KOPT-K1 (cell line): ENCODE data around the gene CDX1.

Experiments used
- H3K27ac ChIP-seq: fragments of 200-600 bp; sonication (generic); 2 replicates; pipeline ENCODE4 v1.5.1; 2016; ENCODE audit warnings: antibody characterized with exemption, mild to moderate bottlenecking, low read depth, low read length; ENCODE audit not compliant: poor library complexity, severe bottlenecking
- H3K36me3 ChIP-seq: fragments of 200-600 bp; sonication (generic); 2 replicates; pipeline ENCODE4 v1.5.1; 2017; ENCODE audit warnings: antibody characterized with exemption, mild to moderate bottlenecking, low read length, moderate library complexity; ENCODE audit not compliant: insufficient read depth
- H3K9me3 ChIP-seq: fragments of 200-600 bp; sonication (generic); 2 replicates; pipeline ENCODE4 v1.5.1; 2017; ENCODE audit warnings: antibody characterized with exemption, low read length, mild to moderate bottlenecking; ENCODE audit not compliant: insufficient read depth, poor library complexity, severe bottlenecking

CDX1 gene

GRCh38 chr5:150166650-150167511 is at the start of gene CDX1:
CDX1 (plus strand) TSS chr5:150166778; CDS start chr5:150166877, 99 bp downstream.
- Histone ChIP-seq H3K36me3 (no peaks in the 10 kb centered on the region), H3K9me3 (no peaks in the 10 kb centered on the region), H3K27ac (no peak within 1 kb of the TSS)

DNA sequence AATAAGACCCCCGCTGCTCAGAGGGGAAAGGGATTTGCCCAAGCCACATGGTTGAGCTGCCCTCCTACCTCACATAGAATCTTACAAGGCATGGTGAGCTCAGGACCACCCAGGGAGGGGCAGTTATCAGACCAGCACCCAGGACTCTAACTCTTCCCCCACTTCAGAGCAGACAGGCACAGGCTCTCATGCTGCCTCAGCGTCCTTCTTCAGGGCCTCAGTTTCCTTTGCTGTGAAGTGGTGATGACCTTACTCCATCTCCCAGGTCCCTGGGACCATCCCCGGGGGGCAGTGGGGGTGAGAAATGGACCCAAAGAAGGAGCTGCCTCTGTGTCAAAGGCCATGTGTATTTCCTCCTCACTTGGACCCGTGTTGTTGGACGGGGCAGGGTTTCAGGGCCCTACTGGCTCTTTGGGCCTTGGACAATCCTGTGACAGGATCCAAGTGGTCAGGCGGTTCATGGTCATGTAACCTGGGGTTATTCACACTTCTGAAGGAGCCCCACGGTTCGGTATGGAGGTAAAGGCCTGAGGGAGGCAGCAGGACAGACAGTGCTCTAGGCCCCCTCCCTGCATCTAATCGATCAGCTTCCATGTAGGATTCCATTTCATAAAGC is 48.5 kb upstream of the CDX1 start:
- no peak overlapping the region for H3K27ac ChIP-seq
- H3K9me3 ChIP-seq = no peaks in the 10 kb centered on the region
- no peaks in the 10 kb centered on the region for H3K36me3 ChIP-seq

DNA sequence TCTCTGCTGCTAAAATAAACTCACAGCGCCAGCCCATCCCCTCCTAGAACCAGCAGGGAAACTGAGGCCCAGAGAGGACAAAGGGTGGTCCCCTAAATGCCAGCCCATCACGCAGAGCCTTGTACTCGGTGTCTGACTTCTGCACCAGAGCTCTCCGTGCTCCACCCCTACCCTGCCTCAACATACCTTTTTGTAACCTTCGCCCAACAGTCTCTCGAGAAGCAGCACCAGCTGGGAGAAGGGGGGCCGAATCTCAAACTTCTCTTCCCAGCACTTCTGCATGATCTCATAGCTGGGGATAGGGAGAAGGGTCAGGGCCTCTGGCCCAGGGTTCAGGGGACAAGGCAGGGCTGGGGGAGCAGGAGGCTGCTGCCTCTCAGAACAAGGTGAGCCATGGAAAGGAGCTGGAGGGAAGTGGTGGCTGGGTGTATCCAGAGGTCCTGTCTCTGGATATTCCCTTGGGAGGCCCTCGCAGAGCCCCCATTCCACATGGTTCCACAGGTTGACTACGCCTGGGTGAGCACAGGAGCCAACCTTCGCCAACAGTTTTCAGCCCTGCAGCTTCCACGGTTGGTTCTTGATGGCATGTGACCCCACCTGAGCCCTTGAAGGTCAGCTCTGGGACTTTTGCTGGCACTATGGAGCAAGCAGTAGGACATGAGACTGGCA is 47.9 kb upstream of the CDX1 start:
- Histone ChIP-seq H3K27ac (no peak overlapping the region), H3K9me3 (no peaks in the 10 kb centered on the region), H3K36me3 (no peaks in the 10 kb centered on the region)

GRCh38 chr5:150119421-150120061 is 47.0 kb upstream of the CDX1 start:
- H3K9me3 ChIP-seq = no peaks in the 10 kb centered on the region
- H3K27ac ChIP-seq = no peak overlapping the region
- no peaks in the 10 kb centered on the region for H3K36me3 ChIP-seq

GRCh38 chr5:150120062-150120441 is 46.5 kb upstream of the CDX1 start:
- Histone ChIP-seq H3K27ac (no peak overlapping the region), H3K9me3 (no peaks in the 10 kb centered on the region), H3K36me3 (no peaks in the 10 kb centered on the region)

- H3K9me3 ChIP-seq = no peaks in the 10 kb centered on the region
- H3K36me3 ChIP-seq = no peaks in the 10 kb centered on the region
- H3K27ac ChIP-seq = no peak overlapping the region
Observed at GRCh38 chr5:150120617-150121447, 45.7 kb upstream of the CDX1 start.

DNA sequence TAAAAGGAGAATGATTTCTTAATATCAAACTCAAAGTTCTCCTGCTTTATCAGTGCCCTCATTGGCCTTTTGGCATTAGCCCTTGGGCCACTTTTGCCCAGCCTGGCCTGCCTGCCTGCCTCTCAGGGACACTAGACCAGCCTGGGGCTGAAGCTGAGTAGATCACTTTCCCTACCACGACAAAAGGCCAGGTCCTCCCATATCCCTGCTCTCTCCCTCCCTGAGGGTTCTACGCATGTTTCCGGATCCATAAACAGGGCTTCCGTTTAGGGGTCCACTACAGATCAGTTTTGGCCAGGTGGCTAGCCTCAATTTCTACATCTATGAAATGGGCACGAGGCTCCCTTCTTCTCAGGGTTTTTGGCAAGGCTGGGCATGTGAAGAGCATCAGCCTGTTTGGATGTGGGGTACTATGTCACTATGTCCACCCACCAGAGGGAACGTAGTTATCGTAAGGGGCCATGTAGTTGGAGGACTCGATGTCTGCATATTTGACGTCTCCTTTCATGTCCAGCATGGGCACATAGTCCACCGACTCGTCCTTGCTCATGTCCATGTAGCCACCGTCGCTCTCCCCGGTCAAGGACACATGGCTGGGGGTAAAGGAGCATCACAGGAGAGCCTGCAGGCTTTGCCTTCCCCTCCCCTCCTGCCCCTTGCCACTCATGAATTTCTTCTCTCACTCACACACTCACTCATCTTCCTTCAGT is 45.0 kb upstream of the CDX1 start:
- H3K9me3 ChIP-seq = no peaks in the 10 kb centered on the region
- H3K36me3 ChIP-seq = no peaks in the 10 kb centered on the region
- no peak overlapping the region for H3K27ac ChIP-seq

- Histone ChIP-seq H3K9me3 (no peaks in the 10 kb centered on the region), H3K27ac (no peak overlapping the region), H3K36me3 (no peaks in the 10 kb centered on the region)
Observed at GRCh38 chr5:150122158-150122510, 44.4 kb upstream of the CDX1 start.

DNA sequence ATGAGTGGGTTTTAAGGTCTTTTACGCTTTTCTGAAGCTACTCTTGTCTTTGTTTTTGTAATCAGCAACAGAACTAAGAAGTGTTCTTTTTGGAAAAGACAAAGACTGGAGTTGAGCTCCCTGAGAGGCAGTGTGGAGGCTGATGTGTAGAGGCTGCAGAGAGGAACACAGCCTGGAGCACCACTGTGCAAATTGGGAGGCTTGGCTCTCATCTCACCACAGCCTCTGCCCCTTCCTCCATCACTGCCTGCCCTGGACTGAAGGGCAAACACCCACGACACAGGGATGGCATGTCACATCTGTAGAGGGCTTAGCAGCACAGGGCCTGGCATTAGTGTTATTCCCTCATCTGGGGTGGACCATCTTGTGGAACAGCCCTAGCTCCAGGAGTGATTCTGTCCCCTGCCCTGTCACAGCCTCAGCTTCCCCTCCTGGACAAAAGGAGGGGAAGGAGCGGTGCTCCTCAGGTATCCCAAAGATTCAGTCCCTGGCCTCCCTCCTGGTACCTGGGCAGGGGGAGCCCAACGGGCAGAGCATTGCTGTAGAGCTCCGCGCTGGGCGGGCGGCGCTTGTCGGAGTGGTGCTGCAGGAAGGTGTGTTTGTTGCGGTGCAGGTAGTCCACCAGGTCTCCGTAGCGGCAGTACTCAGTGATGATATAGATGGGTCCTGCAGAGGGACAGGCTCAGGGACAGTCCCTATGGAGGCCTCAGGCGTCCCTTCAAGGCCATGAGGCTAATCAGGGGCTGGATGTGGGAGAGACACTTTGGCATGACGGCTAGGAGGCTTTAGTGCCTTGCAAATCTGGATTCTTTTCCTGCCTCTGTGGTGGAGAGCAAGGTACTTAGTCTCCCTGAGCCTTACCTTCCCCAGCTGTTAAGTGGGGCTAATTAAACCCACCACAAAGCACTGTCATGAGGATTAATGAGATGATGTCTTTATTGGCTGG is 43.8 kb upstream of the CDX1 start:
- Histone ChIP-seq H3K36me3 (no peaks in the 10 kb centered on the region), H3K27ac (no peak overlapping the region), H3K9me3 (no peaks in the 10 kb centered on the region)

DNA sequence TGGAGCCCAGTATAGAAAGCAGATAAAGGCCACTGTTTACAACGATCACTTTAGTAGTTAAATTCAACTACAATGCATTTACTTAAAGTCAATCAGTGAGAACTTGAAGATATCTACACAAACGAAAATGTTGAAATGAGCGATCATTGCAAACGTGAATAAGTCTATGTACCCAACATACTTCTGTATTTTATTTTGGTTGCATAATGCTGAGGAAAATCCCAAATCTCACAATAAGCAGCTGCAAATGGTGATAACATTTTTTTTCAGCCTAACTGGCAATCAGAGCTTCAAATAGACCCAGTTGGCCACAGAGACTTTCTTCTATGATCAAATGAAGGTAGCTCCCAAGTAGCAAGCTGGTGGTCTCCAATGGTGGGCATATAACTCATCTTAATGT is 43.0 kb upstream of the CDX1 start:
- Histone ChIP-seq H3K36me3 (no peaks in the 10 kb centered on the region), H3K9me3 (no peaks in the 10 kb centered on the region), H3K27ac (no peak overlapping the region)

DNA sequence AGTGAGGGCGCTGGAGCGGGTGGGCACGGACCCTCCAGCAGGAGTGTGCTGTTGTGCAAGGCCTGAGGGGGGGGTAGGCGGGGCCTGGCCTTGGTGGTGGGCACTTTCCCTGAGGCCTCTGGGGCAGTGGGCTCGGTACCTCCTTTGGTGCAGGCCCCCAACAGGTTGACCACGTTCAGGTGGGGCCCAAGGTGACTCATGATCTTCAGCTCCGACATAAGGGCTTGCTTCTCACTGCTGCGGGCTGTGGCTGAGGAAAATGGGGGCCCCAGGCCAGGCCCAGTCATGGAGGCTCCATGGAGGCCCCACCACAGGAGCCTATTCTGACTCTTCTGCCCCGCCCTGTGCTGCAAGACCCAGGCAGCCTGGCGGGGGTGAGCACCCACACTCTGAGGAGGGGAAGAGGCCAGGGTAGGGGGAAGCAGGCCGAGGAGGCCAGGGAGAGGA is 42.4 kb upstream of the CDX1 start:
- no peaks in the 10 kb centered on the region for H3K9me3 ChIP-seq
- no peak overlapping the region for H3K27ac ChIP-seq
- H3K36me3 ChIP-seq = no peaks in the 10 kb centered on the region

DNA sequence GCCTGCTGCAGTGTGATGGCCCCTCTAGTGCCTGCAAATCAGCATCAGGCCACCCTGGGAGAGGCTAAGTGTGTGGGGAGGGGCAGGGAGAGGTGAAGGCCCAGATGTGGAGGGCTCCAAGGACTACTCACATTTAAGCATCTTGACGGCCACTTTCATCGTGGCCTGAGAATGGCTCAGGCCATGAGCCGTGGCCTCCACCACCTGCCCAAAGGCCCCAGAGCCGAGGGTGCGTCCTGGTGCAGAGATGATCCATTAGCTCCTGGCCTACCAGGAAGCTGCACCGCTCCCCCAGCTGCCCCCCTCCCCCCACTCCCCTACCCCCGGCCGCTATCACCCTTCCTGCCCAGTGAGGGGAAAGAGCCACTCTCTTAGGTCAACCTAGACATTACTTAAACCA is 42.0 kb upstream of the CDX1 start:
- Histone ChIP-seq H3K9me3 (no peaks in the 10 kb centered on the region), H3K27ac (no peak overlapping the region), H3K36me3 (no peaks in the 10 kb centered on the region)

- Histone ChIP-seq H3K36me3 (no peaks in the 10 kb centered on the region), H3K9me3 (no peaks in the 10 kb centered on the region)
Observed at GRCh38 chr5:150125334-150125733, 41.2 kb upstream of the CDX1 start.

More at GRCh38 chr5:150125334-150125733, 41.2 kb upstream of the CDX1 start:
- no peak overlapping the region for H3K27ac ChIP-seq
